Inferior parietal cortex (tissue), 1 donor: ENCODE data around the gene NAA25.
"Not testable (repeated sequence)": the region's sequence is repeated elsewhere in the genome, so short reads cannot be mapped to it uniquely, and the experiment has no call there.

Experiments
- DNase-seq: peaks from one replicate; pipeline ENCODE4 v3.0.0-alpha.2; 2016; ENCODE audit errors: extremely low spot score

NAA25 gene

GRCh38 chr12:112061137-112061536 lies 47.4 kb downstream of the NAA25 start:
- no peak for DNase-seq

GRCh38 chr12:112049351-112049750 lies 59.2 kb downstream of the NAA25 start:
- no peak for DNase-seq

- DNase-seq: no peak
Measured at GRCh38 chr12:112046003-112046402, 62.6 kb downstream of the NAA25 start.

GRCh38 chr12:112036614-112037013 lies 72.0 kb downstream of the NAA25 start:
- DNase-seq: not testable (repeated sequence)

- DNase-seq: no peak
Measured at GRCh38 chr12:112035219-112035785, 73.3 kb downstream of the NAA25 start.

- no peak for DNase-seq
Measured at GRCh38 chr12:112032292-112032691, 76.3 kb downstream of the NAA25 start.

GRCh38 chr12:112031472-112031871 lies 77.1 kb downstream of the NAA25 start:
- no peak for DNase-seq

- no peak for DNase-seq
Measured at GRCh38 chr12:112029301-112029700, 79.3 kb downstream of the NAA25 start.

GRCh38 chr12:112025808-112026375 lies 82.7 kb downstream of the NAA25 start:
- no peak for DNase-seq

GRCh38 chr12:112023759-112024396 lies 84.7 kb downstream of the NAA25 start:
- DNase-seq: no peak

GRCh38 chr12:112022241-112023016 lies 86.2 kb downstream of the NAA25 start:
- DNase-seq: no peak

- no peak for DNase-seq
Measured at GRCh38 chr12:112020947-112021457, 87.6 kb downstream of the NAA25 start.

- DNase-seq: no peak
Measured at GRCh38 chr12:112018571-112019237, 89.9 kb downstream of the NAA25 start.

GRCh38 chr12:112017041-112017440 lies 91.5 kb downstream of the NAA25 start:
- DNase-seq: no peak

GRCh38 chr12:112015938-112016337 lies 92.6 kb downstream of the NAA25 start:
- no peak for DNase-seq

GRCh38 chr12:112013601-112014402 lies 94.8 kb downstream of the NAA25 start:
- peak; percentile 57 for DNase-seq

GRCh38 chr12:112012775-112013600 lies 95.6 kb downstream of the NAA25 start, which contains the start of the genes ERP29 and TMEM116:
TSS of gene ERP29 (plus strand) at chr12:112013426. CDS start at chr12:112013466, 40 bp downstream.
TSS of gene TMEM116 (minus strand) at chr12:112013165. CDS start at chr12:112005270, 7,895 bp downstream.
- DNase-seq: peak; percentile 98

GRCh38 chr12:112011685-112012084 lies 96.9 kb downstream of the NAA25 start:
- no peak for DNase-seq

- no peak for DNase-seq
Measured at GRCh38 chr12:112010415-112011344, 97.9 kb downstream of the NAA25 start.
